ENCODE measurements around the gene TNPO3. TPM values are rescaled to one million over a fixed set of nuclear protein-coding genes. Genes with fewer than 3 reads are reported as not detected.

Gene TNPO3
- total RNA-seq, 1 donor from 2014 or later, result 52.3 TPM

- Mint-ChIP-seq H3K9me3 (no peaks in the 10 kb centered on the region), H3K4me3 (no peak overlapping the region), H3K4me1 (ENCODE audit: unreplicated experiment) (peaks cover 8% of the 10 kb centered on the region), H3K36me3 (no peaks in the 10 kb centered on the region), H3K27me3 (peaks cover 6% of the 10 kb centered on the region), H3K27ac (no peak overlapping the region)
- TF ChIP-seq, protein P1, sequence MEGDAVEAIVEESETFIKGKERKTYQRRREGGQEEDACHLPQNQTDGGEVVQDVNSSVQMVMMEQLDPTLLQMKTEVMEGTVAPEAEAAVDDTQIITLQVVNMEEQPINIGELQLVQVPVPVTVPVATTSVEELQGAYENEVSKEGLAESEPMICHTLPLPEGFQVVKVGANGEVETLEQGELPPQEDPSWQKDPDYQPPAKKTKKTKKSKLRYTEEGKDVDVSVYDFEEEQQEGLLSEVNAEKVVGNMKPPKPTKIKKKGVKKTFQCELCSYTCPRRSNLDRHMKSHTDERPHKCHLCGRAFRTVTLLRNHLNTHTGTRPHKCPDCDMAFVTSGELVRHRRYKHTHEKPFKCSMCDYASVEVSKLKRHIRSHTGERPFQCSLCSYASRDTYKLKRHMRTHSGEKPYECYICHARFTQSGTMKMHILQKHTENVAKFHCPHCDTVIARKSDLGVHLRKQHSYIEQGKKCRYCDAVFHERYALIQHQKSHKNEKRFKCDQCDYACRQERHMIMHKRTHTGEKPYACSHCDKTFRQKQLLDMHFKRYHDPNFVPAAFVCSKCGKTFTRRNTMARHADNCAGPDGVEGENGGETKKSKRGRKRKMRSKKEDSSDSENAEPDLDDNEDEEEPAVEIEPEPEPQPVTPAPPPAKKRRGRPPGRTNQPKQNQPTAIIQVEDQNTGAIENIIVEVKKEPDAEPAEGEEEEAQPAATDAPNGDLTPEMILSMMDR (conservative IDR thresholded peaks at IDR 0.05), result no peak
- no peak for DNase-seq (ENCODE audit: extremely low spot score, unreplicated experiment)
Measured at GRCh38 chr7:129095258-129095657, 40.3 kb upstream of the TNPO3 start.

DNA sequence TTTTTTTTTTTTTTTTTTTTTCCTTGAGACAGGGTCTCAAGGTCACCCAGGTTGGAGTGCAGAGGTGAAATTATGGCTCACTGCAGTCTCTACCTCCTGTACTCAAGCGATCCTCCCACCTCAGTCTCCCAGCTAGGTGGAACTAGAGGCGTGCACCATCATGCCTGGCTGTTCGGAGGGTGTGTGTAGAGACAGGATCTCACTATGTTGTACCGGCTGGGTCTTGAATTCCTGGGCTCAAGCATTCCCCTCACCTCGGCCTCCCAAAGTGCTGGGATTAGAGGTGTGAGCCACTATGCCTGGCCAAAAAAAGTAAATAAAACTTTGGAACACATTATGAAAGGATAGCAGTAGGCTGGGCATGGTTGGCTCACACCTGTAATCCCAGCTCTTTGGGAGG is 39.6 kb upstream of the TNPO3 start:
- TF ChIP-seq, protein P1 (conservative IDR thresholded peaks at IDR 0.05), result no peak
- Mint-ChIP-seq H3K27me3 (peaks cover 6% of the 10 kb centered on the region), H3K27ac (no peak overlapping the region), H3K36me3 (no peaks in the 10 kb centered on the region), H3K9me3 (no peaks in the 10 kb centered on the region), H3K4me1 (ENCODE audit: unreplicated experiment) (peaks cover 8% of the 10 kb centered on the region), H3K4me3 (no peak overlapping the region)
- no peak for DNase-seq (ENCODE audit: extremely low spot score, unreplicated experiment)

GRCh38 chr7:129093867-129094456 is 39.1 kb upstream of the TNPO3 start:
- no peak for DNase-seq (ENCODE audit: extremely low spot score, unreplicated experiment)
- H3K4me3 Mint-ChIP-seq, result no peak overlapping the region
- no peaks in the 10 kb centered on the region for H3K9me3 Mint-ChIP-seq
- no peaks in the 10 kb centered on the region for H3K36me3 Mint-ChIP-seq
- peaks cover 8% of the 10 kb centered on the region for H3K4me1 Mint-ChIP-seq (ENCODE audit: unreplicated experiment)
- H3K27ac Mint-ChIP-seq, result no peak overlapping the region
- TF ChIP-seq, protein P1 (conservative IDR thresholded peaks at IDR 0.05), result no peak
- H3K27me3 Mint-ChIP-seq, result peaks cover 6% of the 10 kb centered on the region

- H3K4me1 Mint-ChIP-seq (ENCODE audit: unreplicated experiment), result peaks cover 8% of the 10 kb centered on the region
- H3K36me3 Mint-ChIP-seq, result no peaks in the 10 kb centered on the region
- no peak overlapping the region for H3K4me3 Mint-ChIP-seq
- H3K27me3 Mint-ChIP-seq, result peaks cover 6% of the 10 kb centered on the region
- DNase-seq (ENCODE audit: extremely low spot score, unreplicated experiment), result peak; percentile 93
- no peaks in the 10 kb centered on the region for H3K9me3 Mint-ChIP-seq
- no peak overlapping the region for H3K27ac Mint-ChIP-seq
- TF ChIP-seq, protein P1 (conservative IDR thresholded peaks at IDR 0.05), result peak; percentile 99
Measured at GRCh38 chr7:129091484-129092002, 36.6 kb upstream of the TNPO3 start.

GRCh38 chr7:129090300-129090907 is 35.5 kb upstream of the TNPO3 start:
- no peak overlapping the region for H3K27ac Mint-ChIP-seq
- no peaks in the 10 kb centered on the region for H3K9me3 Mint-ChIP-seq
- H3K4me3 Mint-ChIP-seq, result no peak overlapping the region
- TF ChIP-seq, protein P1 (conservative IDR thresholded peaks at IDR 0.05), result no peak
- no peaks in the 10 kb centered on the region for H3K36me3 Mint-ChIP-seq
- H3K27me3 Mint-ChIP-seq, result peaks cover 6% of the 10 kb centered on the region
- peaks cover 8% of the 10 kb centered on the region for H3K4me1 Mint-ChIP-seq (ENCODE audit: unreplicated experiment)
- no peak for DNase-seq (ENCODE audit: extremely low spot score, unreplicated experiment)
